ENCODE results near the gene DNAL4.

The DNAL4 gene

GRCh38 chr22:38793721-38794466 lies at the start of gene DNAL4:
Gene DNAL4 (minus strand): TSS chr22:38794143. CDS start chr22:38782731, 11,412 bp downstream.
- peak; percentile 98 for DNase-seq (ENCODE audit: low read depth)

- peak; percentile 60 for DNase-seq (ENCODE audit: low read depth)
Measured at GRCh38 chr22:38843201-38843656, 49.3 kb upstream of the DNAL4 start.

GRCh38 chr22:38842512-38843200 lies 48.7 kb upstream of the DNAL4 start:
- DNase-seq (ENCODE audit: low read depth) = no peak

- no peak for DNase-seq (ENCODE audit: low read depth)
Measured at GRCh38 chr22:38841635-38842034, 47.7 kb upstream of the DNAL4 start.

GRCh38 chr22:38841211-38841610 lies 47.3 kb upstream of the DNAL4 start:
- DNase-seq (ENCODE audit: low read depth) = no peak

- no peak for DNase-seq (ENCODE audit: low read depth)
Measured at GRCh38 chr22:38840129-38840528, 46.2 kb upstream of the DNAL4 start.

GRCh38 chr22:38839686-38840085 lies 45.7 kb upstream of the DNAL4 start:
- DNase-seq (ENCODE audit: low read depth) = no peak

- DNase-seq (ENCODE audit: low read depth) = no peak
Measured at GRCh38 chr22:38837414-38837928, 43.5 kb upstream of the DNAL4 start.

- no peak for DNase-seq (ENCODE audit: low read depth)
Measured at GRCh38 chr22:38835888-38836301, 42.0 kb upstream of the DNAL4 start.

GRCh38 chr22:38834991-38835390 lies 41.0 kb upstream of the DNAL4 start:
- DNase-seq (ENCODE audit: low read depth) = no peak

- no peak for DNase-seq (ENCODE audit: low read depth)
Measured at GRCh38 chr22:38834215-38834953, 40.4 kb upstream of the DNAL4 start.

- no peak for DNase-seq (ENCODE audit: low read depth)
Measured at GRCh38 chr22:38833061-38833460, 39.1 kb upstream of the DNAL4 start.

- no peak for DNase-seq (ENCODE audit: low read depth)
Measured at GRCh38 chr22:38832005-38832978, 38.3 kb upstream of the DNAL4 start.

GRCh38 chr22:38831166-38831945 lies 37.4 kb upstream of the DNAL4 start:
- peak; percentile 35 for DNase-seq (ENCODE audit: low read depth)

- DNase-seq (ENCODE audit: low read depth) = no peak
Measured at GRCh38 chr22:38830845-38831108, 36.8 kb upstream of the DNAL4 start.

GRCh38 chr22:38830026-38830844 lies 36.3 kb upstream of the DNAL4 start:
- DNase-seq (ENCODE audit: low read depth) = no peak

- DNase-seq (ENCODE audit: low read depth) = no peak
Measured at GRCh38 chr22:38829485-38829884, 35.5 kb upstream of the DNAL4 start.

- DNase-seq (ENCODE audit: low read depth) = no peak
Measured at GRCh38 chr22:38828616-38829205, 34.8 kb upstream of the DNAL4 start.

GRCh38 chr22:38828191-38828590 lies 34.2 kb upstream of the DNAL4 start:
- DNase-seq (ENCODE audit: low read depth) = no peak

All from fibroblast of gingiva (primary cell).